ENCODE results near the gene PTCD1.

GRCh38 chr7:99379043-99379577 is 59.5 kb downstream of the PTCD1 start:
- TF ChIP-seq EZH2phosphoT487 (IDR thresholded peaks at IDR 0.05; ENCODE audit: borderline replicate concordance, low read length): no peak
- no peak for TF ChIP-seq CTCF (IDR thresholded peaks at IDR 0.05; ENCODE audit: low read depth, low read length, poor library complexity, severe bottlenecking)

All from DOHH2 (cell line).